Peyer's patch (tissue), 4 donors: ENCODE data around the gene EEF1A1.

Experiments used
- POLR2A ChIP-seq, 2 donors: fragments of 450-650 bp; IDR thresholded peaks; one replicate each; pipeline ENCODE4 v1.5.1; 2017; ENCODE audit warnings: antibody characterized with exemption in 2 of 2, mild to moderate bottlenecking in 2 of 2, moderate library complexity in 2 of 2
- TF ChIP-seq, protein P1 (sequence below), 6 experiments: fragments of 450-650 bp in 4 of 6; fragments of 200-600 bp in 2 of 6; sonication (generic) in 1 of 6; IDR thresholded peaks; one replicate each; pipeline ENCODE4 v1.5.1; 2017 to 2019; ENCODE audit warnings: antibody characterized with exemption in 6 of 6, mild to moderate bottlenecking in 3 of 6, moderate library complexity in 1 of 6

DNA sequence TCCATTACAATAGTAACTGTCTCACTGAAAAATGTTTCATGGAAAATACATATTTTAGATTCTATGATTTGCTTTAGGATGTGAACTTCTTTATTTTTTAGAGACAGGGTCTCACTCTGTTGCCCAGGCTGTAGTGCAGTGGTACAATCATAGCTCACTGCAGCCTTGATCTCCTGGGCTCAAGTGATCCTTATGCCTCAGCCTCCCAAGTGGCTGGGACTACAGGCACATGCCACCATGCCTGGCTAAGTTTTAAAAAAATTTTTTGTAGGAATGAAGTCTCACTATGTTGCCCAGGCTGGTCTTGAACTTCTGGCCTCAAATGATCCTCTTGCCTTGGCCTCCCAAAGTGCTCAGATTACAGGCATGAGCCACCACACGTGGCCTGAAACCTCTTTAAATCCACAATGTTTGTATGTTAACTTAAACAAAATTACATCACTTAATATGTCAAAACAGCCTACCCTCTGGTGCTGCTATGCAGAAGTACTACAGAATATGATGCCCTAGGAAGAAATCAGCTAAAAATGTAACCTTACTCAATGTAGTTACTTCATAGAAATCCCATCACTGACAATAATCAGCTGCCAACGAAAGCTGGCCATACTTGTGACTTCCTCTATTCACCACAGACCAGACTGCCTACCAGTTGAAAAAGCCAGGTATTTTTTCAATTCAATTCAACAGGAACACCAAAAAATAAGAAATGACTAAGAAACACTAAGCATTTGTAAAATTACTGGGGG, 17.6 kb downstream of the EEF1A1 start:
- TF ChIP-seq, protein P1, sequence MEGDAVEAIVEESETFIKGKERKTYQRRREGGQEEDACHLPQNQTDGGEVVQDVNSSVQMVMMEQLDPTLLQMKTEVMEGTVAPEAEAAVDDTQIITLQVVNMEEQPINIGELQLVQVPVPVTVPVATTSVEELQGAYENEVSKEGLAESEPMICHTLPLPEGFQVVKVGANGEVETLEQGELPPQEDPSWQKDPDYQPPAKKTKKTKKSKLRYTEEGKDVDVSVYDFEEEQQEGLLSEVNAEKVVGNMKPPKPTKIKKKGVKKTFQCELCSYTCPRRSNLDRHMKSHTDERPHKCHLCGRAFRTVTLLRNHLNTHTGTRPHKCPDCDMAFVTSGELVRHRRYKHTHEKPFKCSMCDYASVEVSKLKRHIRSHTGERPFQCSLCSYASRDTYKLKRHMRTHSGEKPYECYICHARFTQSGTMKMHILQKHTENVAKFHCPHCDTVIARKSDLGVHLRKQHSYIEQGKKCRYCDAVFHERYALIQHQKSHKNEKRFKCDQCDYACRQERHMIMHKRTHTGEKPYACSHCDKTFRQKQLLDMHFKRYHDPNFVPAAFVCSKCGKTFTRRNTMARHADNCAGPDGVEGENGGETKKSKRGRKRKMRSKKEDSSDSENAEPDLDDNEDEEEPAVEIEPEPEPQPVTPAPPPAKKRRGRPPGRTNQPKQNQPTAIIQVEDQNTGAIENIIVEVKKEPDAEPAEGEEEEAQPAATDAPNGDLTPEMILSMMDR (IDR thresholded peaks at IDR 0.05), result no peak
- no peak for TF ChIP-seq POLR2A (IDR thresholded peaks at IDR 0.05)
